ENCODE results near the gene HTR4.

The HTR4 gene

DNA sequence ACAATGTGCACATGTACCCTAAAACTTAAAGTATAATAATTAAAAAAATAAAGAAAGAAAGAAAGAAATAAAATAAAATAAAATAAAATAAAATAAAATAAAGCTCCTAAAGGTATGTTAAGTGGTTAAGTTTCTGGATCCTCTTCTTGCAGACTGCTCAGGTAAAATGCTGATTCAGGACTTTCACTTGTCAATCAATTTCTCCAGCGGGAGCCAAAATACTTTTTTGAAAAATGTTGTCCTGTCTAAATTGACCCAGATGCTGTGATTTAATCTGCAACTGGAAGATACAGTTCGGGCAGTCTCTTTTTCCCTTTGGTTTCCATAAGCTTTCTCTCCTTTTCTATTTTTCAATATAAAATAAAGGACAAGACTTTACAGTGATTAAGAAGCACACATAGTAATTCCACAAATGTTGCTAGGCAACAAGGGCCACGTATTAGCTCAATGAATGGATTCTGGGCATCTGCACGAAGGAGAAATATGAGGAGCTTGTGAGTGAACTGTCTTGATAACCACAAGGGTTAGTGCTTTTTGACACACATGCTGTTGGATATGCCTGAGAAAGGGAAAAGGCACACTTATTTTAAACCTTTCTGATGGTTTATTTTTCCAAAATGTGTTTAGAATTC, 38.6 kb downstream of the HTR4 start:
- H3K4me3 Mint-ChIP-seq = no peak overlapping the region
- no peaks in the 10 kb centered on the region for H3K9me3 Mint-ChIP-seq

DNA sequence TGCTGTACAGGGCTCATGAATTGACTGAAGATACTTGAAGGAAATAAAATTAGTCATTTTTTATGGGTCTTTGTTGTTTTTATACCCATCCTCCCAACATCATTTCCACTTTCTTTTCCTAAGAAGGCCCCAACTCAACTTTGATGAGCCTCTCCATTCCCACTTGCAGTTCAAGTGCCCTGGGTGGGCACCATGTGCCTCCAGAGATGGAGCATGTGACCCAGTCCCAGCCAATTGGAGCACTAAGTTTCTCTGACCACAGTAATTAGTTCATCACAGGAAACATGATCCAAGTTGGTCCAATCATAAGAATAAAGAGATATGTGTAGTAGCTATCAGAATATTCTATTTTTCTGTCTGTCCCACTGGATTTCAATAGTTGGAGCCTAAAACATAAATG, 46.9 kb downstream of the HTR4 start:
- Mint-ChIP-seq H3K36me3 (ENCODE audit: low read depth) (no peaks in the 10 kb centered on the region), H3K4me1 (no peaks in the 10 kb centered on the region), H3K4me3 (no peak overlapping the region)

More for the DNA sequence above, 38.6 kb downstream of the HTR4 start:
- TF ChIP-seq, protein P1, sequence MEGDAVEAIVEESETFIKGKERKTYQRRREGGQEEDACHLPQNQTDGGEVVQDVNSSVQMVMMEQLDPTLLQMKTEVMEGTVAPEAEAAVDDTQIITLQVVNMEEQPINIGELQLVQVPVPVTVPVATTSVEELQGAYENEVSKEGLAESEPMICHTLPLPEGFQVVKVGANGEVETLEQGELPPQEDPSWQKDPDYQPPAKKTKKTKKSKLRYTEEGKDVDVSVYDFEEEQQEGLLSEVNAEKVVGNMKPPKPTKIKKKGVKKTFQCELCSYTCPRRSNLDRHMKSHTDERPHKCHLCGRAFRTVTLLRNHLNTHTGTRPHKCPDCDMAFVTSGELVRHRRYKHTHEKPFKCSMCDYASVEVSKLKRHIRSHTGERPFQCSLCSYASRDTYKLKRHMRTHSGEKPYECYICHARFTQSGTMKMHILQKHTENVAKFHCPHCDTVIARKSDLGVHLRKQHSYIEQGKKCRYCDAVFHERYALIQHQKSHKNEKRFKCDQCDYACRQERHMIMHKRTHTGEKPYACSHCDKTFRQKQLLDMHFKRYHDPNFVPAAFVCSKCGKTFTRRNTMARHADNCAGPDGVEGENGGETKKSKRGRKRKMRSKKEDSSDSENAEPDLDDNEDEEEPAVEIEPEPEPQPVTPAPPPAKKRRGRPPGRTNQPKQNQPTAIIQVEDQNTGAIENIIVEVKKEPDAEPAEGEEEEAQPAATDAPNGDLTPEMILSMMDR (IDR thresholded peaks at IDR 0.05) = no peak
- Mint-ChIP-seq H3K4me1 (no peaks in the 10 kb centered on the region), H3K27ac (no peak overlapping the region), H3K27me3 (ENCODE audit: low read depth, poor library complexity) (no peaks in the 10 kb centered on the region), H3K36me3 (ENCODE audit: low read depth) (no peaks in the 10 kb centered on the region)
- no peak for DNase-seq

DNA sequence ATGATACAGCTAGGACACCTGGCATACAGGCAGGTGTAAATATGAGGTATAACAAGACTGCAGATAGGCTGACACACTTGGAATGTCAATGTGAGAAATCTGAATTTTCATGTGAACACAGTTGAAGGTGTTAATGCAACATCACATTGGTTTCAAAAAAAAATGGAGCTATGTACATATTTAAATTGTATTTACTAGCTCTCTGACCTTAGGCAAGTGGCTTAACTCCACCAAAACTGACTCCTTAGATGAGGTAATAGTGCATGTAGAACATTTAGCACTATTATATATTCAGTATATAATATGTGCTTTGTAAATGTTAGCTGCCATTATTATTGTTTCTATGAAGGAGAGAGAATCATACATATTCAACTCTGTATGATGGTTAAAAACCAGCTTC, 48.0 kb downstream of the HTR4 start:
- no peak overlapping the region for H3K4me3 Mint-ChIP-seq
- DNase-seq = no peak
- H3K27ac Mint-ChIP-seq = no peak overlapping the region
- no peaks in the 10 kb centered on the region for H3K9me3 Mint-ChIP-seq
- H3K4me1 Mint-ChIP-seq = no peaks in the 10 kb centered on the region
- TF ChIP-seq, protein P1 (IDR thresholded peaks at IDR 0.05) = no peak
- H3K36me3 Mint-ChIP-seq (ENCODE audit: low read depth) = no peaks in the 10 kb centered on the region
- no peaks in the 10 kb centered on the region for H3K27me3 Mint-ChIP-seq (ENCODE audit: low read depth, poor library complexity)

More for the DNA sequence above, 46.9 kb downstream of the HTR4 start:
- Mint-ChIP-seq H3K27me3 (ENCODE audit: low read depth, poor library complexity) (no peaks in the 10 kb centered on the region), H3K27ac (no peak overlapping the region), H3K9me3 (no peaks in the 10 kb centered on the region)
- no peak for DNase-seq
- TF ChIP-seq, protein P1 (IDR thresholded peaks at IDR 0.05) = no peak

DNA sequence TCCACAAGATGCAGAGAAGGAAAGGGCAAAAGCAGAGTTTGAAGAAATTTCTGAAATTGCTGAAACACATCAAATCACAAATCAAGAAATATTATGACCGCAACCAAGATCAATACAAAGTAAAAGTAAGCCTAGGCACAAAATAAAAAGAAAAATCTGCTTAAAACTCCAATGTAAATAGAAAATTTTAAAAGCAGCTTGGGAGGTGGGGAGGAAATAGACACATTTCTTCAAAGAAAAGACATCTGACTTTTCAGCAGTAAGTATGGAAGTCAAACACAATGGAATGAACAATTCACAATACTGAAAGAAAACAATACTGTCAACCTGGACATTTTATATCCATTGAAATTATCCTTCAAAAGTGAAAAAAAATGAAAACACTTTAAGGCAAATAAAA, 55.1 kb downstream of the HTR4 start:
- H3K36me3 Mint-ChIP-seq (ENCODE audit: low read depth) = peaks cover 6% of the 10 kb centered on the region
- no peaks in the 10 kb centered on the region for H3K27me3 Mint-ChIP-seq (ENCODE audit: low read depth, poor library complexity)
- no peaks in the 10 kb centered on the region for H3K4me1 Mint-ChIP-seq

DNA sequence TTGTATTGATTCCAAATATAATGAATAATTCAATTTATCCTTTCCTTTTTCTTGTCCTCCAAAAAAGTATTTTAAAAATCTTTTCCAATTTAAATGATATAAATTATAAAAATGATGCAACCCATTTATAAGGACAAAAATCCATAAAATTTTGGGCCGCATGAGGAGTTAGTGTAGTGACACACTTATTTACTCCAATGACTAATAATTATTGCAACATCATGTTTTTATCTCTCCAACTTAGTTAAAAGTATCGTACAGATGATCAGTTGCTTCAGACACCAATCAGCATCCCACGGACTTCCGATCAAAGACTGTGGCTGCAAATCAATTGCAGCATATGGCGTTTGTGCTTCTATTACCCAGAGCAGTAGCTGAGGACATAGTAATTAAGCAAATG, 58.6 kb downstream of the HTR4 start:
- no peak overlapping the region for H3K27ac Mint-ChIP-seq
- H3K9me3 Mint-ChIP-seq = peaks cover 18% of the 10 kb centered on the region
- DNase-seq = no peak
- peaks cover 6% of the 10 kb centered on the region for H3K36me3 Mint-ChIP-seq (ENCODE audit: low read depth)
- H3K4me1 Mint-ChIP-seq = no peaks in the 10 kb centered on the region
- H3K4me3 Mint-ChIP-seq = no peak overlapping the region
- no peaks in the 10 kb centered on the region for H3K27me3 Mint-ChIP-seq (ENCODE audit: low read depth, poor library complexity)
- TF ChIP-seq, protein P1 (IDR thresholded peaks at IDR 0.05) = no peak

More for the DNA sequence above, 55.1 kb downstream of the HTR4 start:
- H3K9me3 Mint-ChIP-seq = peaks cover 19% of the 10 kb centered on the region
- TF ChIP-seq, protein P1 (IDR thresholded peaks at IDR 0.05) = no peak
- H3K4me3 Mint-ChIP-seq = no peak overlapping the region
- no peak for DNase-seq
- no peak overlapping the region for H3K27ac Mint-ChIP-seq

DNA sequence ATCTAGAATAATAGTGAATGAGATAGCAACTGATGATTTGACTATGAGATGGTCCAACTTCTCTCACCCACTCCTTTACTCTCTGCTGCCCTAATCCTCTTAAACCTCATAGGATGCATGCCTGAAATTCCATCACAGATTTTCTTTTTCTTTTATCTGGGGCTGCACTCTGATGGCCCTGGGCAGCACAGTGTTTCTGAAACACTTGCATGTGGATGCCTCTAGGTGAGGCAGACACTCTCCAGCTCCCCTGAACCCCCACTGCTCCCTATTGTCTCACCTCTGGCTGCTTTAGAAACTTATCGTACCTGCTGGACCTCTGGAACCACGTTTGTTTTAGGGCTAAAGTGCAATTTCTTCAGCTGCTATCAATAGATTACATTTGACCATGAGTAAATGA, 67.5 kb downstream of the HTR4 start:
- no peak for DNase-seq
- Mint-ChIP-seq H3K27me3 (ENCODE audit: low read depth, poor library complexity) (peaks cover 2% of the 10 kb centered on the region), H3K4me3 (no peak overlapping the region), H3K27ac (no peak overlapping the region), H3K9me3 (no peaks in the 10 kb centered on the region), H3K36me3 (ENCODE audit: low read depth) (no peaks in the 10 kb centered on the region), H3K4me1 (no peaks in the 10 kb centered on the region)
- TF ChIP-seq, protein P1 (IDR thresholded peaks at IDR 0.05) = no peak
